GM18508 (cell line): ENCODE measurements around the gene TLR3.
"Not testable (repeated sequence)": the region's sequence is repeated elsewhere in the genome, so short reads cannot be mapped to it uniquely, and the experiment has no call there.

ENCODE experiments used
- ATAC-seq: cut with Tn5 transposase; IDR thresholded peaks from one replicate; pipeline ENCODE4 v1.9.1; 2021; ENCODE audit warnings: moderate number of reproducible peaks; ENCODE audit not compliant: insufficient read depth, unreplicated experiment

The TLR3 gene

GRCh38 chr4:186040316-186040715 is 28.6 kb upstream of the TLR3 start:
- ATAC-seq: no peak

- not testable (repeated sequence) for ATAC-seq
Measured at GRCh38 chr4:186047501-186047900, 21.5 kb upstream of the TLR3 start.

- ATAC-seq: not testable (repeated sequence)
Measured at GRCh38 chr4:186050135-186050534, 18.8 kb upstream of the TLR3 start.

GRCh38 chr4:186051096-186051495 is 17.9 kb upstream of the TLR3 start:
- no peak for ATAC-seq

GRCh38 chr4:186058253-186058979 is 10.5 kb upstream of the TLR3 start:
- peak; percentile 99 for ATAC-seq

- no peak for ATAC-seq
Measured at GRCh38 chr4:186058980-186059316, 10.0 kb upstream of the TLR3 start.

- no peak for ATAC-seq
Measured at GRCh38 chr4:186061921-186062320, 7.0 kb upstream of the TLR3 start.

- peak; percentile 86 for ATAC-seq
Measured at GRCh38 chr4:186067757-186068385, 1.1 kb upstream of the TLR3 start.

GRCh38 chr4:186069729-186070128 is 773 bp downstream of the TLR3 start:
- no peak for ATAC-seq

GRCh38 chr4:186072516-186072915 is 3.6 kb downstream of the TLR3 start:
- no peak for ATAC-seq

- no peak for ATAC-seq
Measured at GRCh38 chr4:186074189-186074588, 5.2 kb downstream of the TLR3 start.

- ATAC-seq: no peak
Measured at GRCh38 chr4:186078981-186079638, 10.2 kb downstream of the TLR3 start.

GRCh38 chr4:186079694-186080093 is 10.7 kb downstream of the TLR3 start:
- no peak for ATAC-seq

- ATAC-seq: no peak
Measured at GRCh38 chr4:186081202-186081807, 12.3 kb downstream of the TLR3 start.

- ATAC-seq: no peak
Measured at GRCh38 chr4:186082221-186082620, 13.3 kb downstream of the TLR3 start.

- no peak for ATAC-seq
Measured at GRCh38 chr4:186088523-186088922, 19.6 kb downstream of the TLR3 start.

GRCh38 chr4:186092296-186092695 is 23.3 kb downstream of the TLR3 start:
- ATAC-seq: no peak

- no peak for ATAC-seq
Measured at GRCh38 chr4:186095406-186095805, 26.4 kb downstream of the TLR3 start.

- no peak for ATAC-seq
Measured at GRCh38 chr4:186096681-186097165, 27.8 kb downstream of the TLR3 start.

GRCh38 chr4:186097386-186097785 is 28.4 kb downstream of the TLR3 start:
- no peak for ATAC-seq

- no peak for ATAC-seq
Measured at GRCh38 chr4:186102931-186103330, 34.0 kb downstream of the TLR3 start.
